ENCODE data around the gene APBB1IP. TPM values are rescaled to one million over a fixed set of nuclear protein-coding genes. Genes with fewer than 3 reads are reported as not detected.

Gene APBB1IP
- total and polyA plus RNA-seq, 9 of the 15 experiments (the other 6 are each of a cell fraction or from before 2014, with no cell fraction given) = 0.03 to 0.11 (median 0.06) TPM; not detected in 4

GRCh38 chr10:26463986-26464385 is 25.8 kb downstream of the APBB1IP start (continued):
- TF ChIP-seq EZH2 (IDR thresholded peaks at IDR 0.05; ENCODE audit: borderline replicate concordance, low read depth, low read length) = no peak
- no peak for TF ChIP-seq IRF1 (CRISPR knock-in tag; IDR thresholded peaks at IDR 0.05; ENCODE audit: borderline replicate concordance)
- TF ChIP-seq GTF2B (IDR thresholded peaks at IDR 0.05; ENCODE audit: extremely low read depth, insufficient read length) = no peak
- no peak for TF ChIP-seq RERE (CRISPR knock-in tag; IDR thresholded peaks at IDR 0.05; ENCODE audit: borderline replicate concordance)
- TF ChIP-seq CEBPB (tag; IDR thresholded peaks at IDR 0.05) = no peak
- no peak for TF ChIP-seq ZNF12 (CRISPR knock-in tag; IDR thresholded peaks at IDR 0.05)

All from K562 (cell line).